ENCODE measurements around the gene MOB3B.

GRCh38 chr9:27451207-27451797 is 78.3 kb downstream of the MOB3B start:
- TF ChIP-seq, protein P1, sequence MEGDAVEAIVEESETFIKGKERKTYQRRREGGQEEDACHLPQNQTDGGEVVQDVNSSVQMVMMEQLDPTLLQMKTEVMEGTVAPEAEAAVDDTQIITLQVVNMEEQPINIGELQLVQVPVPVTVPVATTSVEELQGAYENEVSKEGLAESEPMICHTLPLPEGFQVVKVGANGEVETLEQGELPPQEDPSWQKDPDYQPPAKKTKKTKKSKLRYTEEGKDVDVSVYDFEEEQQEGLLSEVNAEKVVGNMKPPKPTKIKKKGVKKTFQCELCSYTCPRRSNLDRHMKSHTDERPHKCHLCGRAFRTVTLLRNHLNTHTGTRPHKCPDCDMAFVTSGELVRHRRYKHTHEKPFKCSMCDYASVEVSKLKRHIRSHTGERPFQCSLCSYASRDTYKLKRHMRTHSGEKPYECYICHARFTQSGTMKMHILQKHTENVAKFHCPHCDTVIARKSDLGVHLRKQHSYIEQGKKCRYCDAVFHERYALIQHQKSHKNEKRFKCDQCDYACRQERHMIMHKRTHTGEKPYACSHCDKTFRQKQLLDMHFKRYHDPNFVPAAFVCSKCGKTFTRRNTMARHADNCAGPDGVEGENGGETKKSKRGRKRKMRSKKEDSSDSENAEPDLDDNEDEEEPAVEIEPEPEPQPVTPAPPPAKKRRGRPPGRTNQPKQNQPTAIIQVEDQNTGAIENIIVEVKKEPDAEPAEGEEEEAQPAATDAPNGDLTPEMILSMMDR (IDR thresholded peaks at IDR 0.05) = no peak
- TF ChIP-seq POLR2A (IDR thresholded peaks at IDR 0.05) = no peak

All from vagina (tissue), 2 donors.